Measurements from ENCODE around the gene SLC8A1.

Gene SLC8A1

DNA sequence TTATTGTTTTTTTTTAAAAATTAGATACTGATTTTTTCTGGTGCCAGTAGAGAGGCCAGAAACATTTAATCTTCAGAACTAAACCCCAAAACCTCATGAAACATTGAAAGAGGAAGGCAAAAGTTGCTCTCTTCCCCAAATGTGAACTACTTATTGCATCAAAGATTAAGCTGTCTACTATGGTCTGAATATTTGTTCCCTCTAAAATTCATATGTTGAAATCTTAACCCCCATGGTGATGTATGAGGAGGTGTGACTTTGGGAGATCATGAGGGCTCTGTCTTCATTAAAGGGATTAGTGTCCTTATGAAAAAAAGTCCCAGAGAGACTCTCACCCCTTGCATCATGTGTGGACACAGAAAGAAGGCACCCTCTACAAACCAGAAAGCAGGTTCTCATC, 28.2 kb upstream of the SLC8A1 start:
- Histone ChIP-seq H3K36me3 (ENCODE audit: insufficient read depth, low read length) (no peaks in the 10 kb centered on the region), H3K27ac (ENCODE audit: low read depth, low read length) (no peak overlapping the region), H3K4me3 (ENCODE audit: low read depth in 1 of 2, low read length in 2 of 2) (no peak overlapping the region), H3K27me3 (ENCODE audit: control insufficient read depth in 1 of 2, insufficient read depth in 2 of 2, low read length in 2 of 2) (no peaks in the 10 kb centered on the region), H3K9me3 (ENCODE audit: low read length) (no peaks in the 10 kb centered on the region), H3K4me1 (ENCODE audit: insufficient read depth, low read length) (peaks cover 5% of the 10 kb centered on the region), H3K9ac (ENCODE audit: low read length) (no peak overlapping the region)

DNA sequence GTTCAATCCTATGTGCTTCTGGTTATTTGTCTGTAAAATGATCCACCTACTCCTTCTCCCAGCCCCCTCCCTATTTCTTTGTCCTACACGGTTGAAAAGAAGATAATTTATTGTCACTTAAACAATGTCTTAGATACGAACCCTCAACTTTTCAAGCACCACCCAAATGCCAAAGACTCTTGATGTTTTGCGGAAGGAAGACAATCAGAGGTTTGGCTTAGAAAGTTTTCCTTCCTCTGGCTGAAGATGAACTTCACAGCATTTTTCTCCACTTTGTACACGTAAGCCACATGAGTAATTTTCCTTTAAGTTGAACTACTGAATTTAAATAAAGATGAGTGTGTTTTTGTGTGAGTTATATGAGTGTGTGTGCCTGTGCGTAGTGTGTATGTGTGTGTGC, 25.5 kb upstream of the SLC8A1 start:
- Histone ChIP-seq H3K36me3 (ENCODE audit: insufficient read depth, low read length) (no peaks in the 10 kb centered on the region), H3K27me3 (ENCODE audit: control insufficient read depth in 1 of 2, insufficient read depth in 2 of 2, low read length in 2 of 2) (no peaks in the 10 kb centered on the region), H3K9me3 (ENCODE audit: low read length) (no peaks in the 10 kb centered on the region), H3K4me3 (ENCODE audit: low read depth in 1 of 2, low read length in 2 of 2) (no peak overlapping the region), H3K27ac (ENCODE audit: low read depth, low read length) (no peak overlapping the region), H3K9ac (ENCODE audit: low read length) (no peak overlapping the region), H3K4me1 (ENCODE audit: insufficient read depth, low read length) (peaks cover 9% of the 10 kb centered on the region)

GRCh38 chr2:40476436-40476835, 24.5 kb upstream of the SLC8A1 start:
- Histone ChIP-seq H3K27me3 (ENCODE audit: control insufficient read depth in 1 of 2, insufficient read depth in 2 of 2, low read length in 2 of 2) (no peaks in the 10 kb centered on the region), H3K27ac (ENCODE audit: low read depth, low read length) (no peak overlapping the region), H3K4me1 (ENCODE audit: insufficient read depth, low read length) (peaks cover 11% of the 10 kb centered on the region), H3K4me3 (ENCODE audit: low read depth in 1 of 2, low read length in 2 of 2) (no peak overlapping the region), H3K9ac (ENCODE audit: low read length) (no peak overlapping the region), H3K36me3 (ENCODE audit: insufficient read depth, low read length) (no peaks in the 10 kb centered on the region), H3K9me3 (ENCODE audit: low read length) (no peaks in the 10 kb centered on the region)

DNA sequence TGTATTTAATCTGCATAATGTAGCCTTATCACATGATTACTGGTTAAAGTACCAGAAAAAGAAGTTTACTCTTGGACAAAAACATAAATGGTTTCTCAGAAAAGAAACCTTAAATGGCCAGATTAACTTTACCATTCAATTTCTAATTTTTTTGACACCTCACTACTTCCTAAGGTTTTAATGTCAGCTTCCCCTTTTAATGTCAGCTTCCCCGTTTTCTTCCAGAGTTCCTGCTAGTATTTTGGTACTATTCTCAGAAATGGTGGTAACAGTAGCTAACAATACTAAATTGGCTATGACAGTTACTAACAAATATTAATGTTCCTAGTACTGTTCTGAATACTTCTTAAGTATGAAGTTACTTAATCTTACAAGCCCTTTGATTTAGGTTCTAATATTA, 22.4 kb upstream of the SLC8A1 start:
- H3K9ac ChIP-seq (ENCODE audit: low read length): no peak overlapping the region
- no peaks in the 10 kb centered on the region for H3K9me3 ChIP-seq (ENCODE audit: low read length)
- H3K4me1 ChIP-seq (ENCODE audit: insufficient read depth, low read length): peaks cover 16% of the 10 kb centered on the region
- H3K36me3 ChIP-seq (ENCODE audit: insufficient read depth, low read length): no peaks in the 10 kb centered on the region
- no peak overlapping the region for H3K27ac ChIP-seq (ENCODE audit: low read depth, low read length)
- no peak overlapping the region for H3K4me3 ChIP-seq (ENCODE audit: low read depth in 1 of 2, low read length in 2 of 2)
- H3K27me3 ChIP-seq (ENCODE audit: control insufficient read depth in 1 of 2, insufficient read depth in 2 of 2, low read length in 2 of 2): no peaks in the 10 kb centered on the region

DNA sequence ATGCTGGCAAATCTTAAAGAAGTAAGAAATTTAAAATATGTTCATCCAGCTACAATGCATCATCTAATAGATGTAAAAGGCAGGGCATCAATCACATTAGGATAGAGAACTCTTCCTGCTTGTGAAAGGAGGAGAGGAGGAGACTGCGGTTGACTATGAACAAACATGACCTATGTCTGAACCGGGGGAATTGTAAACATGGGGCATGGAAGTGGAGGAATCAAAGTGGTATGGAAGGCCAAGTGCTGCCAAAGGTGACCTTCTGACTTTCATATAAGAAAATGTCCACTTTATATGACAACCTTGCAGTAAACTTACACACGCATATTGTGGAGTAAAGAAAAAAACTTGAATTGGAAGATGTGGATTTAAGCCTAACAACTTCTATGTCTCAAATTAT, 20.0 kb upstream of the SLC8A1 start:
- H3K27ac ChIP-seq (ENCODE audit: low read depth, low read length): no peak overlapping the region
- peaks cover 11% of the 10 kb centered on the region for H3K4me1 ChIP-seq (ENCODE audit: insufficient read depth, low read length)
- no peak overlapping the region for H3K4me3 ChIP-seq (ENCODE audit: low read depth in 1 of 2, low read length in 2 of 2)
- H3K9ac ChIP-seq (ENCODE audit: low read length): no peak overlapping the region
- no peaks in the 10 kb centered on the region for H3K36me3 ChIP-seq (ENCODE audit: insufficient read depth, low read length)
- H3K9me3 ChIP-seq (ENCODE audit: low read length): no peaks in the 10 kb centered on the region
- no peaks in the 10 kb centered on the region for H3K27me3 ChIP-seq (ENCODE audit: control insufficient read depth in 1 of 2, insufficient read depth in 2 of 2, low read length in 2 of 2)

- Histone ChIP-seq H3K4me3 (ENCODE audit: low read depth in 1 of 2, low read length in 2 of 2) (no peak overlapping the region), H3K9ac (ENCODE audit: low read length) (no peak overlapping the region), H3K36me3 (ENCODE audit: insufficient read depth, low read length) (no peaks in the 10 kb centered on the region), H3K27me3 (ENCODE audit: control insufficient read depth in 1 of 2, insufficient read depth in 2 of 2, low read length in 2 of 2) (no peaks in the 10 kb centered on the region), H3K9me3 (ENCODE audit: low read length) (no peaks in the 10 kb centered on the region), H3K4me1 (ENCODE audit: insufficient read depth, low read length) (peaks cover 11% of the 10 kb centered on the region), H3K27ac (ENCODE audit: low read depth, low read length) (no peak overlapping the region)
These were observed 19.2 kb upstream of the SLC8A1 start for GRCh38 chr2:40470822-40471813.

- H3K36me3 ChIP-seq (ENCODE audit: insufficient read depth, low read length): no peaks in the 10 kb centered on the region
These were observed 15.2 kb upstream of the SLC8A1 start for GRCh38 chr2:40466935-40467572.

DNA sequence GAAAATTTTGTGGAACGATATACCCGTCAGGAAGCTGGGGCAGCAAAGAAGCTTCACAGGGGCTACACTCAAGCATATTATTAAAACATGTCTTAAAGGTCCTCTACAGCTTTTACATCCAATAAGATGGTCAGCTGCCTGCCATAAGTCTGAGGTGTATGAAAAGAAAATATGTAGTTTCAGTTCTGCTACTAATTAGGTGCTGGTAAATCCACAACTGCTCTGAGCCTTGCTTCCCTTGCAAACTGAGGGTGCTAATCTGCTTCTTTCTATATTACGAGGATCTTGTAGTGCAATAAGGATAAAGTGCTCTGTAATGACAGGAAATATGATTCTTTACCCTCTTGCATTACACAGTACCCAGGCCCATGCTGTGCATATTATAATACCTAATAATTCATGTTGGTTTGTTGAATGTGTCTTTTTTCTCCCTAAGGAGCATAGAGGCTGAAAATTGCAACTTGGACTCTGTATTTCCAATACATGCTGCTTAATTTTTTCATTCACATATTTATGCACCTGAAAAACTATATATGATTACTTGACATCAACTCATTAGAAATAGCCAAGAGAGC, 14.5 kb upstream of the SLC8A1 start:
- Histone ChIP-seq H3K9me3 (ENCODE audit: low read length) (no peaks in the 10 kb centered on the region), H3K27ac (ENCODE audit: low read depth, low read length) (no peak overlapping the region), H3K4me1 (ENCODE audit: insufficient read depth, low read length) (peaks cover 6% of the 10 kb centered on the region), H3K9ac (ENCODE audit: low read length) (no peak overlapping the region), H3K27me3 (ENCODE audit: control insufficient read depth in 1 of 2, insufficient read depth in 2 of 2, low read length in 2 of 2) (no peaks in the 10 kb centered on the region), H3K4me3 (ENCODE audit: low read depth in 1 of 2, low read length in 2 of 2) (no peak overlapping the region), H3K36me3 (ENCODE audit: insufficient read depth, low read length) (no peaks in the 10 kb centered on the region)

More at GRCh38 chr2:40466935-40467572, 15.2 kb upstream of the SLC8A1 start:
- Histone ChIP-seq H3K27ac (ENCODE audit: low read depth, low read length) (no peak overlapping the region), H3K9ac (ENCODE audit: low read length) (no peak overlapping the region), H3K9me3 (ENCODE audit: low read length) (no peaks in the 10 kb centered on the region), H3K27me3 (ENCODE audit: control insufficient read depth in 1 of 2, insufficient read depth in 2 of 2, low read length in 2 of 2) (no peaks in the 10 kb centered on the region), H3K4me1 (ENCODE audit: insufficient read depth, low read length) (peaks cover 7% of the 10 kb centered on the region), H3K4me3 (ENCODE audit: low read depth in 1 of 2, low read length in 2 of 2) (no peak overlapping the region)

- Histone ChIP-seq H3K36me3 (ENCODE audit: insufficient read depth, low read length) (no peaks in the 10 kb centered on the region), H3K9ac (ENCODE audit: low read length) (no peak overlapping the region)
These were observed 11.2 kb upstream of the SLC8A1 start for GRCh38 chr2:40463112-40463511.

DNA sequence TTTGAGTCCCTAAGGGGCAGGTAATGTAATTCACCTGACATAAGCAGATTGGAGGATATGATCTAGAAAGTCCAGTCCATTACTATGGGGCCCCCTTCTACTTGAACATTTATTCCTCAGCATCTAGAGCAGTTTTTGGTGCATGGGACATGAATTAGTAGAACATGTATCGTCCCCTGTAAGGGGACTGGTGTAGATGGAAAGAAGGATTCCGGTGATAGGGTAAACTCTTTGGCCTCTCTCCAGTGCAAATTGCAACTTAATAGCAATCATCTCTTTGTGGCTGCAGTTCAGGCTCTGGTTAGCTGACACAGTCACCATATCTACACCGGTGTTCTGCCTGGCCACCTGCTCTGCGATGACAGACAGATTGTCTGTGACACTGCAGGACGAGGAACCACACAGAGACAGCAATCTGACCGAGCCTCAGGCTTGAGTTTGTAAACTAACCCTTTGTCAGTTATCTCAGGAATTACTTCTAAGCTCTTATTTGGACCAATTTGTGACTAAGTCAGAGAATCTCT, 6.4 kb upstream of the SLC8A1 start:
- Histone ChIP-seq H3K9ac (ENCODE audit: low read length) (no peak overlapping the region), H3K9me3 (ENCODE audit: low read length) (no peaks in the 10 kb centered on the region), H3K27ac (ENCODE audit: low read depth, low read length) (no peak overlapping the region), H3K36me3 (ENCODE audit: insufficient read depth, low read length) (no peaks in the 10 kb centered on the region), H3K4me3 (ENCODE audit: low read depth in 1 of 2, low read length in 2 of 2) (no peak overlapping the region), H3K4me1 (ENCODE audit: insufficient read depth, low read length) (peaks cover 15% of the 10 kb centered on the region), H3K27me3 (ENCODE audit: control insufficient read depth in 1 of 2, insufficient read depth in 2 of 2, low read length in 2 of 2) (no peaks in the 10 kb centered on the region)

More at GRCh38 chr2:40463112-40463511, 11.2 kb upstream of the SLC8A1 start:
- no peaks in the 10 kb centered on the region for H3K27me3 ChIP-seq (ENCODE audit: control insufficient read depth in 1 of 2, insufficient read depth in 2 of 2, low read length in 2 of 2)
- H3K4me3 ChIP-seq (ENCODE audit: low read depth in 1 of 2, low read length in 2 of 2): no peak overlapping the region
- no peak overlapping the region for H3K27ac ChIP-seq (ENCODE audit: low read depth, low read length)
- H3K4me1 ChIP-seq (ENCODE audit: insufficient read depth, low read length): peaks cover 6% of the 10 kb centered on the region
- H3K9me3 ChIP-seq (ENCODE audit: low read length): no peaks in the 10 kb centered on the region

DNA sequence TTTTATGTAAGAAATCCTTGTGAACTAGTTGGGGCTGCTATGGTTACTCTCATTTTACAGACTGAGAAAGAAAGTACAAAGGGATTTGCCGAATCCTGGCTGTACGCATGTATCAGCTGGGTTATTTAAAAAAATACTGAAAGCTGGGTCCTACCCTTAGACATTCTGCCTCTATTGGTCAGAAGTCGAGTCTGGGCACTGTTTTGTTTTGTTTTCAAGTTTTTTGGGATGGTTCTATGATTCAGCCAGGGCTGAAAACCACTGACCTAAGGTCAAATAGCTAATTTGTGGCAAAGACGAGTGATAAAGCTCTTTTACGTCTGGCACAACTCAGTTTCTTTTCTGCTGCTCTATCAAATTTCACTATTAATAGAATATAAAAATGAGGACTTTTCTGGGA, 5.9 kb upstream of the SLC8A1 start:
- Histone ChIP-seq H3K4me3 (ENCODE audit: low read depth in 1 of 2, low read length in 2 of 2) (no peak overlapping the region), H3K27me3 (ENCODE audit: control insufficient read depth in 1 of 2, insufficient read depth in 2 of 2, low read length in 2 of 2) (no peaks in the 10 kb centered on the region), H3K27ac (ENCODE audit: low read depth, low read length) (peak overlapping the region; percentile 8), H3K9ac (ENCODE audit: low read length) (peak overlapping the region; percentile 34), H3K36me3 (ENCODE audit: insufficient read depth, low read length) (no peaks in the 10 kb centered on the region), H3K9me3 (ENCODE audit: low read length) (no peaks in the 10 kb centered on the region), H3K4me1 (ENCODE audit: insufficient read depth, low read length) (peaks cover 20% of the 10 kb centered on the region)

Data from muscle layer of colon (tissue), 2 donors.